H1 (cell line): ENCODE data around the gene DOCK1.

ENCODE experiments used
- GABPA ChIP-seq: IDR thresholded peaks from 2 replicates; pipeline ENCODE4 v1.6.1; 2011; ENCODE audit warnings: mild to moderate bottlenecking, low read length, moderate library complexity, borderline replicate concordance; ENCODE audit not compliant: insufficient read depth
- HDAC6 ChIP-seq: IDR thresholded peaks from one replicate; pipeline ENCODE4 v1.7.1; 2012; ENCODE audit warnings: low read depth, mild to moderate bottlenecking, inconsistent platforms, low read length, moderate library complexity
- KDM5A ChIP-seq: fragments of 200-600 bp; IDR thresholded peaks from 2 replicates; pipeline ENCODE4 v1.7.1; 2012; ENCODE audit warnings: mild to moderate bottlenecking, low read length, inconsistent platforms, mixed read lengths
- TBP ChIP-seq: IDR thresholded peaks from 2 replicates; pipeline ENCODE4 v1.6.1; 2011; ENCODE audit warnings: low read depth, low read length, improper control_type of control experiment

- TF ChIP-seq GABPA (no peak), HDAC6 (no peak), KDM5A (no peak), TBP (no peak)
Measured at GRCh38 chr10:127459918-127460317, 554.7 kb downstream of the DOCK1 start.
